OCI-LY7 (cell line): Measurements from ENCODE around the gene ZNF488. TPM values are rescaled to one million over a fixed set of nuclear protein-coding genes. Genes with fewer than 3 reads are reported as not detected.

ENCODE experiments used
- BruUV-seq: library from RNA; stranded (reverse); fragments of 400-500 nt; replicated peaks from 2 replicates; lab custom pipeline; 2021; lab: Mats Ljungman, UMichigan
- CTCF ChIA-PET: fragments of 300-600 bp; sonication (Branson Sonifier 250); formaldehyde crosslinking; loops from one replicate; lab custom pipeline; 2022; ENCODE audit warnings: antibody characterized with exemption; ENCODE audit not compliant: unreplicated experiment; lab: Charles Lee
- POLR2A ChIA-PET: fragments of 300-600 bp; sonication (Branson Sonifier 250); formaldehyde crosslinking; loops from one replicate; lab custom pipeline; 2022; ENCODE audit warnings: antibody characterized with exemption; lab: Charles Lee
- DNase-seq: peaks from one replicate; pipeline ENCODE4 v3.0.0-alpha.2; 2015; ENCODE audit warnings: low spot score
- H2AFZ ChIP-seq: fragments of 200-600 bp; sonication (generic), shearing (Covaris generic); 2 replicates; pipeline ENCODE4 v1.6.1; 2014; ENCODE audit warnings: mild to moderate bottlenecking, antibody characterized with exemption, low read length, moderate library complexity
- H3K27ac ChIP-seq: fragments of 200-600 bp; sonication (generic); 2 replicates; pipeline ENCODE4 v1.5.1; 2014; ENCODE audit warnings: mixed run types, low read depth, mild to moderate bottlenecking, moderate library complexity, low read length, inconsistent platforms; ENCODE audit not compliant: poor library complexity, severe bottlenecking
- H3K36me3 ChIP-seq: fragments of 200-600 bp; sonication (generic); 2 replicates; pipeline ENCODE4 v1.6.1; 2014; ENCODE audit warnings: mild to moderate bottlenecking, antibody characterized with exemption, low read length, moderate library complexity, mixed read lengths; ENCODE audit not compliant: insufficient read depth
- H3K4me1 ChIP-seq: fragments of 200-600 bp; sonication (generic); 2 replicates; pipeline ENCODE4 v1.5.1; 2014; ENCODE audit warnings: mild to moderate bottlenecking, low read length; ENCODE audit not compliant: insufficient read depth, poor library complexity, severe bottlenecking
- H3K4me2 ChIP-seq: fragments of 200-600 bp; sonication (generic); 2 replicates; pipeline ENCODE4 v1.6.1; 2014; ENCODE audit warnings: mild to moderate bottlenecking, low read length
- H3K4me3 ChIP-seq: fragments of 200-600 bp; sonication (generic); 2 replicates; pipeline ENCODE4 v1.5.1; 2014; ENCODE audit warnings: mild to moderate bottlenecking, low read depth, low read length; ENCODE audit not compliant: poor library complexity, severe bottlenecking
- H3K79me2 ChIP-seq: fragments of 200-600 bp; sonication (generic); 2 replicates; pipeline ENCODE4 v1.6.1; 2016; ENCODE audit warnings: low read depth, mild to moderate bottlenecking, low read length, moderate library complexity, mixed read lengths; ENCODE audit not compliant: insufficient read depth
- H3K9me2 ChIP-seq: fragments of 200-600 bp; sonication (generic); 2 replicates; pipeline ENCODE4 v1.6.1; 2016; ENCODE audit warnings: mild to moderate bottlenecking, low read length, mixed read lengths; ENCODE audit not compliant: insufficient read depth
- H3K9me3 ChIP-seq: fragments of 200-600 bp; sonication (generic); 2 replicates; pipeline ENCODE4 v1.6.1; 2014; ENCODE audit warnings: mild to moderate bottlenecking, mixed run types, low read length, mixed read lengths
- H4K20me1 ChIP-seq: fragments of 200-600 bp; sonication (generic); 2 replicates; pipeline ENCODE4 v1.6.1; 2014; ENCODE audit warnings: mild to moderate bottlenecking, antibody characterized with exemption, low read length, moderate library complexity, mixed read lengths; ENCODE audit not compliant: insufficient read depth
- EZH2phosphoT487 ChIP-seq: fragments of 200-600 bp; sonication (generic); IDR thresholded peaks from 2 replicates; pipeline ENCODE4 v1.6.1; 2018; ENCODE audit warnings: low read depth, borderline replicate concordance, mild to moderate bottlenecking, mixed run types, antibody characterized with exemption, low read length, moderate library complexity, mixed read lengths
- intact Hi-C: fragments of 100-400 bp; cut with micrococcal nuclease; formaldehyde crosslinking; loops from one replicate; pipeline ENCODE4 v1.10.0; 2022; ENCODE audit not compliant: unreplicated experiment
- total RNA-seq, 2 experiments: library from RNA; depleted of rRNA in 1 of 2; stranded (reverse); fragments of >200 nt in 1 of 2; shearing (Covaris generic) in 1 of 2; gene quantifications; 2 replicates each; pipeline ENCODE4 v1.2.3, GENCODE V29; 2014 to 2022
- TF ChIP-seq, protein P1 (sequence below): fragments of 200-600 bp; sonication (generic); conservative IDR thresholded peaks from 2 replicates; pipeline ENCODE4 v1.5.1; 2014; ENCODE audit warnings: mild to moderate bottlenecking, antibody characterized with exemption, low read length, moderate library complexity, mixed read lengths

The ZNF488 gene
- total RNA-seq, 2 experiments from 2014 or later: 0.06 to 0.34 TPM

DNA sequence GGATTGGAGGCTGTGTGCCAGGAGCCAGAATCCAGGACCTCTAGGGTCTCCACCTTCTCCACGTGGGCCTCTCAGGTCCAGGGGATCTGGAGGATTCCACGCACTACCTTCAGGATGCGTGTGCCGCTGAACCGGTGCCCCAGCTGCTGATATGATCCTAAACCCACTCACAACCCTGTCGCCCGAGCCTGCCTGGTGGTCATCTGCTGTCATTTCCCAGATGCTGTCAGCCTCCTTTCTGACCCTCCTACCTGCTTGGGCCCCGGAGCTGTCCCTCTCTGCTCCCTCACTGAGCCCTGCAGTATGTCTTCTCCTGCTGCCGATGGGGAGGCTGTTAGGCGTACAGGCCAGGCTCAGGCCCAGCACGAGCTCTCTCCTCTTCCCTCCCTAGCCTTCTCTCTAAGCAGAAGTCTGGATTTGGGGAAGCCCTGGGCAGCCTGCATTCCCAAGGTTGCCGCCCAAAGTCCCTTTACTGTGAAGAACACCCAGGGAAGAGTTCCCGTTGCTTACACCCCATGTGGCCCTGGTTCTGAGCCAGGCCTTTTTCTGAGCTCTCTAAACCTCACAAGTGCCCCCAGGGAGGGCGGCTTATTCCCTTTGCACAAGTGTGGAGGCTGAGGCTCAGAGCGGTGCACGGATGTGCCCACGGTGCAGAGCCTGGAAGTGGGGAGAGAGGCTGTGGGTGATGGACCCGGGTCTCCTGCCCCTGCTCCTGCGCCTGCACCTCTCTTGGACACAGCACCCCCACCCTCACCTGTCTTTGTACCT, 30.8 kb upstream of the ZNF488 start:
- Histone ChIP-seq H3K79me2 (no peaks in the 10 kb centered on the region), H3K36me3 (no peaks in the 10 kb centered on the region), H4K20me1 (no peaks in the 10 kb centered on the region), H3K4me3 (no peak overlapping the region), H3K9me3 (no peaks in the 10 kb centered on the region), H3K27ac (no peak overlapping the region), H3K4me2 (no peak overlapping the region), H3K9me2 (no peaks in the 10 kb centered on the region), H2AFZ (no peak overlapping the region), H3K4me1 (no peaks in the 10 kb centered on the region)
- CTCF ChIA-PET: no interaction called here
- intact Hi-C loops: no loop called here
- POLR2A ChIA-PET: no interaction called here
- TF ChIP-seq, protein P1, sequence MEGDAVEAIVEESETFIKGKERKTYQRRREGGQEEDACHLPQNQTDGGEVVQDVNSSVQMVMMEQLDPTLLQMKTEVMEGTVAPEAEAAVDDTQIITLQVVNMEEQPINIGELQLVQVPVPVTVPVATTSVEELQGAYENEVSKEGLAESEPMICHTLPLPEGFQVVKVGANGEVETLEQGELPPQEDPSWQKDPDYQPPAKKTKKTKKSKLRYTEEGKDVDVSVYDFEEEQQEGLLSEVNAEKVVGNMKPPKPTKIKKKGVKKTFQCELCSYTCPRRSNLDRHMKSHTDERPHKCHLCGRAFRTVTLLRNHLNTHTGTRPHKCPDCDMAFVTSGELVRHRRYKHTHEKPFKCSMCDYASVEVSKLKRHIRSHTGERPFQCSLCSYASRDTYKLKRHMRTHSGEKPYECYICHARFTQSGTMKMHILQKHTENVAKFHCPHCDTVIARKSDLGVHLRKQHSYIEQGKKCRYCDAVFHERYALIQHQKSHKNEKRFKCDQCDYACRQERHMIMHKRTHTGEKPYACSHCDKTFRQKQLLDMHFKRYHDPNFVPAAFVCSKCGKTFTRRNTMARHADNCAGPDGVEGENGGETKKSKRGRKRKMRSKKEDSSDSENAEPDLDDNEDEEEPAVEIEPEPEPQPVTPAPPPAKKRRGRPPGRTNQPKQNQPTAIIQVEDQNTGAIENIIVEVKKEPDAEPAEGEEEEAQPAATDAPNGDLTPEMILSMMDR: no peak
- TF ChIP-seq EZH2phosphoT487: no peak
- no TSS peak for BruUV-seq
- DNase-seq: no peak

DNA sequence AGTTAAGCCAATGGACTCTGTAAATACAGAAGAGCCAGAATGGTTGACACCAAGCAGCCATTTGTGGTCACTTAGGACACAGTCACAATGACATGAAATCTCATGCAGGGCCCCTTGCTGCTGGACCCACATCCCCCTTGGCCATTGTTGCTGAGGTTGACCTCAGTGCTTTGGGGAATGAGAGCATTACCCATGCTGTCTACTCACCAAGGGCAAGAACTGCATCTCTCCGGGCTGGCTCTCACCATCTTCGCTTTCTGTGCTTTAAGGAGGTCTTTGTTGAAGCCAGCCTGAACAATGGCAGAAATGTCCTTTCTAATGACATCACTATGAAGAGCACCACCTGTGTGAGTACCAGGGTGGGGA, 30.1 kb upstream of the ZNF488 start:
- no peaks in the 10 kb centered on the region for H3K9me2 ChIP-seq
- no peaks in the 10 kb centered on the region for H3K36me3 ChIP-seq
- ChIA-PET POLR2A (no interaction called here), CTCF (no interaction called here)
- H3K79me2 ChIP-seq: no peaks in the 10 kb centered on the region
- H3K4me1 ChIP-seq: peaks cover 6% of the 10 kb centered on the region
- H3K4me3 ChIP-seq: no peak overlapping the region
- intact Hi-C loops: no loop called here
- no peak overlapping the region for H2AFZ ChIP-seq
- no peaks in the 10 kb centered on the region for H4K20me1 ChIP-seq
- H3K9me3 ChIP-seq: no peaks in the 10 kb centered on the region
- no peak overlapping the region for H3K4me2 ChIP-seq
- TF ChIP-seq, protein P1: no peak
- no peak for TF ChIP-seq EZH2phosphoT487
- no TSS peak for BruUV-seq
- no peak overlapping the region for H3K27ac ChIP-seq
- DNase-seq: no peak

DNA sequence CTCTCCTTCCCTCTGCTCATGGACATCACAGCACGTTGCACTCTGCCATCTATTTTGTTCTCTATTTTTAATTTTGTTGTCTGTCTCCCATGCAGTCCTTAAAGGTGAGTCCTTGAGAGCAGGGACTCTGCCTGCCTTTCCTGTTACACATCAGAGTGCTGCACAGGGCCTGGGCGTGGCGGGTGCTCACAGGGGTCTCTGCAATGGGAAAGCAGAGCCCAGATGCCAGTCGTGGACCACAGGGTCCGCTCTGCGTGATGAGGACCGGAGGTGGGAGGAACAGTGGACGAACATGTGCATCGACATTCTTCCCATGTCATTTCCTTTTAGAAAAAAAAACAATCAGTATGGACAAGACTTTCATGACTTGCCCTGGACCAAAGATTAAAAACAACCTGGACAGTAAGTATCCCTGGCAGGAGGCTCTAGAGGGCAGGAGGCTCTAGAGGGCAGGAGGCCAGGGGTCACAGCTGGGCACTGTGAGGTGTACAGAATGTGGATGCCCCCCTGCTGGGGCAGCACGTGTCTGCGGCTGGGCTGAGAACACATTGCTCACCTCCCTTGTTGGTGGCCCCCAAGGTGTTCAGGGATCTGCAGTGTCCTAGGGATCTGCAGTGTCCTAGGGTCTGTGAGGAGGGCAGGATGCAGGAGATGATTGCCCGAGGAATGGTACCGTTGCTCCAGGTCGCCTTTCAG, 29.6 kb upstream of the ZNF488 start:
- Histone ChIP-seq H3K9me3 (no peaks in the 10 kb centered on the region), H3K36me3 (no peaks in the 10 kb centered on the region), H3K4me3 (no peak overlapping the region), H4K20me1 (no peaks in the 10 kb centered on the region), H3K4me1 (peaks cover 11% of the 10 kb centered on the region), H3K79me2 (no peaks in the 10 kb centered on the region), H3K27ac (no peak overlapping the region), H3K9me2 (no peaks in the 10 kb centered on the region), H2AFZ (no peak overlapping the region), H3K4me2 (no peak overlapping the region)
- DNase-seq: no peak
- ChIA-PET CTCF (no interaction called here), POLR2A (no interaction called here)
- TF ChIP-seq EZH2phosphoT487: no peak
- TF ChIP-seq, protein P1: no peak
- intact Hi-C loops: no loop called here
- no TSS peak for BruUV-seq
